ENCODE data around the gene GPR137. TPM values are rescaled to one million over a fixed set of nuclear protein-coding genes. Genes with fewer than 3 reads are reported as not detected.

The GPR137 gene
- total and polyA plus RNA-seq, 4 donors = 6.7 to 22.2 (median 9.0) TPM

- Histone ChIP-seq H3K4me3 (ENCODE audit: low read depth in 1 of 3, low read length in 3 of 3) (peak within 1 kb of the TSS; percentile 63 to 77 (median 76)), H3K9me3 (ENCODE audit: control insufficient read depth in 4 of 4, low read length in 3 of 4) (no peaks in the 10 kb centered on the region), H3K27me3 (ENCODE audit: control insufficient read depth in 4 of 4, insufficient read depth in 4 of 4, low read length in 3 of 4) (no peaks in the 10 kb centered on the region), H3K27ac (ENCODE audit: low read depth in 1 of 2, low read length in 2 of 2) (peak within 1 kb of the TSS; percentile 93 to 98), H3K4me1 (ENCODE audit: control insufficient read depth in 4 of 4, insufficient read depth in 4 of 4, low read length in 3 of 4) (peaks cover 5 to 36% (median 26%) of the 10 kb centered on the region in 4 donors), H3K36me3 (ENCODE audit: control insufficient read depth in 4 of 4, insufficient read depth in 3 of 4, low read depth in 1 of 4, low read length in 3 of 4) (peaks cover 4 to 40% (median 12%) of the 10 kb centered on the region in 4 donors), H3K9ac (ENCODE audit: low read depth in 1 of 2, low read length in 2 of 2) (peak within 1 kb of the TSS; percentile 61 to 77)
- WGBS = under 1% methylated on average over 61 of the region's 61 CpGs
- TF ChIP-seq FOXA2 (IDR thresholded peaks at IDR 0.05) (peak; percentile 2), EGR1 (IDR thresholded peaks at IDR 0.05; ENCODE audit: low read depth in 2 of 2) (no peak), CTCF (IDR thresholded peaks at IDR 0.05; ENCODE audit: low read depth, low read length, missing input control) (peak; percentile 32), REST (IDR thresholded peaks at IDR 0.05) (peak; percentile 94), ATF3 (IDR thresholded peaks at IDR 0.05) (peak; percentile 19), ZBTB33 (IDR thresholded peaks at IDR 0.05) (no peak), RAD21 (IDR thresholded peaks at IDR 0.05) (peak; percentile 60 to 71), YY1 (IDR thresholded peaks at IDR 0.05) (peak; percentile 39)
- peak; percentile 92 for DNase-seq (ENCODE audit: low spot score)
Observed at GRCh38 chr11:64317961-64318765, 32.5 kb downstream of the GPR137 start, which contains the start of gene PRDX5. TSS of gene PRDX5 (plus strand) at chr11:64318121. CDS start at chr11:64318216, 95 bp downstream.

GRCh38 chr11:64318766-64319761, 33.4 kb downstream of the GPR137 start:
- DNase-seq (ENCODE audit: low spot score) = no peak
- WGBS = 27% methylated on average over 19 of the region's 19 CpGs
- no peak for TF ChIP-seq FOXA1 (IDR thresholded peaks at IDR 0.05)
- TF ChIP-seq FOXA2 (IDR thresholded peaks at IDR 0.05) = no peak
- TF ChIP-seq HNF4A (conservative IDR thresholded peaks at IDR 0.05) = no peak
- no peak for TF ChIP-seq MAX (IDR thresholded peaks at IDR 0.05)
- no peak for TF ChIP-seq SP1 (IDR thresholded peaks at IDR 0.05)
- TF ChIP-seq ZBTB33 (IDR thresholded peaks at IDR 0.05) = no peak
- no peak for TF ChIP-seq RXRA (IDR thresholded peaks at IDR 0.05)
- no peak for TF ChIP-seq CTCF (IDR thresholded peaks at IDR 0.05; ENCODE audit: low read depth, low read length, missing input control)
- TF ChIP-seq EGR1 (IDR thresholded peaks at IDR 0.05; ENCODE audit: low read depth in 2 of 2) = no peak
- TF ChIP-seq HNF4G (IDR thresholded peaks at IDR 0.05) = no peak

More at GRCh38 chr11:64318766-64319761, 33.4 kb downstream of the GPR137 start:
- peak overlapping the region; percentile 93 to 98 for H3K27ac ChIP-seq (ENCODE audit: low read depth in 1 of 2, low read length in 2 of 2)
- peak overlapping the region; percentile 63 to 77 (median 76) for H3K4me3 ChIP-seq (ENCODE audit: low read depth in 1 of 3, low read length in 3 of 3)
- H3K36me3 ChIP-seq (ENCODE audit: control insufficient read depth in 4 of 4, insufficient read depth in 3 of 4, low read depth in 1 of 4, low read length in 3 of 4) = peaks cover 4 to 35% (median 12%) of the 10 kb centered on the region in 4 donors
- no peaks in the 10 kb centered on the region for H3K27me3 ChIP-seq (ENCODE audit: control insufficient read depth in 4 of 4, insufficient read depth in 4 of 4, low read length in 3 of 4)
- H3K9me3 ChIP-seq (ENCODE audit: control insufficient read depth in 4 of 4, low read length in 3 of 4) = no peaks in the 10 kb centered on the region
- H3K4me1 ChIP-seq (ENCODE audit: control insufficient read depth in 4 of 4, insufficient read depth in 4 of 4, low read length in 3 of 4) = peaks cover 5 to 35% (median 23%) of the 10 kb centered on the region in 4 donors
- H3K9ac ChIP-seq (ENCODE audit: low read depth in 1 of 2, low read length in 2 of 2) = peak overlapping the region in 1 of 2 donors; percentile 69
